ENCODE data around the gene IFI35.

DNA sequence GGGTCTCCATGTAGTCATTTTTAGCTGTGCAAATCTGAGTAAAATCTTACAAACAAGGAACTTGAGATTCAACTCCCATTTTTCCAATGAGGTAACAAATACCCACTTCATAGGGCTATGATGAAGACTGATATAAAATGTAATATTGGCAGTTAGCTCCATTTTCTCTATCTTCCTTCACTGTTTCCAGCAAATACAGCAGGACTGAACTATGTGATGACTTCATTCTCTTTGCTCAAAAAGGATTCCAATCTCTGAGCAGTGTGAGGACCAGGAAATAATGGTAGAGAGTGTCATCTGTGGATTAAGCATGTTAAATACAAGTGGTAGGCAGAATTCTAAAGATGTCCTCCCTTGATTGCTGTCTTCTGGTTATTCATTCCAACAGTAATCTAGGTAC lies 36.7 kb downstream of the IFI35 start:
- TF ChIP-seq, protein P1, sequence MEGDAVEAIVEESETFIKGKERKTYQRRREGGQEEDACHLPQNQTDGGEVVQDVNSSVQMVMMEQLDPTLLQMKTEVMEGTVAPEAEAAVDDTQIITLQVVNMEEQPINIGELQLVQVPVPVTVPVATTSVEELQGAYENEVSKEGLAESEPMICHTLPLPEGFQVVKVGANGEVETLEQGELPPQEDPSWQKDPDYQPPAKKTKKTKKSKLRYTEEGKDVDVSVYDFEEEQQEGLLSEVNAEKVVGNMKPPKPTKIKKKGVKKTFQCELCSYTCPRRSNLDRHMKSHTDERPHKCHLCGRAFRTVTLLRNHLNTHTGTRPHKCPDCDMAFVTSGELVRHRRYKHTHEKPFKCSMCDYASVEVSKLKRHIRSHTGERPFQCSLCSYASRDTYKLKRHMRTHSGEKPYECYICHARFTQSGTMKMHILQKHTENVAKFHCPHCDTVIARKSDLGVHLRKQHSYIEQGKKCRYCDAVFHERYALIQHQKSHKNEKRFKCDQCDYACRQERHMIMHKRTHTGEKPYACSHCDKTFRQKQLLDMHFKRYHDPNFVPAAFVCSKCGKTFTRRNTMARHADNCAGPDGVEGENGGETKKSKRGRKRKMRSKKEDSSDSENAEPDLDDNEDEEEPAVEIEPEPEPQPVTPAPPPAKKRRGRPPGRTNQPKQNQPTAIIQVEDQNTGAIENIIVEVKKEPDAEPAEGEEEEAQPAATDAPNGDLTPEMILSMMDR (IDR thresholded peaks at IDR 0.05) = no peak
- no peak for TF ChIP-seq EP300 (IDR thresholded peaks at IDR 0.05)
- no peak for TF ChIP-seq POLR2A (IDR thresholded peaks at IDR 0.05)
